Left lung (tissue), 10 donors: ENCODE data around the gene ATG12. TPM values are rescaled to one million over a fixed set of nuclear protein-coding genes. Genes with fewer than 3 reads are reported as not detected.

Experiments used
- ATAC-seq: fragments of 200-7000 bp; cut with Tn5 transposase; one replicate; pipeline ENCODE4 v1.9.1; 2020; ENCODE audit warnings: moderate library complexity
- DNase-seq, 4 donors: peaks; one replicate each; pipeline ENCODE4 v3.0.0-alpha.2; 2013 to 2020
- H3K27ac ChIP-seq, 2 donors: fragments of 200-600 bp; sonication (generic) in 1 of 2; one replicate each; pipeline versions ENCODE4 v1.5.0 to v1.8.0; 2020 to 2021
- H3K27me3 ChIP-seq, 2 donors: fragments of 200-600 bp; sonication (generic) in 1 of 2; one replicate each; pipeline versions ENCODE4 v1.5.0 to v1.8.0; 2020 to 2021
- H3K36me3 ChIP-seq, 2 donors: fragments of 200-600 bp; sonication (generic) in 1 of 2; one replicate each; pipeline versions ENCODE4 v1.5.0 to v1.8.0; 2020 to 2021
- H3K4me1 ChIP-seq, 2 donors: fragments of 200-600 bp; one replicate each; pipeline ENCODE4 v1.8.0; 2021
- H3K4me3 ChIP-seq, 2 donors: fragments of 200-600 bp; sonication (generic) in 1 of 2; one replicate each; pipeline versions ENCODE4 v1.5.0 to v1.8.0; 2020 to 2021; ENCODE audit warnings: mild to moderate bottlenecking in 1 of 2
- H3K9me3 ChIP-seq, 2 donors: fragments of 200-600 bp; sonication (generic) in 1 of 2; one replicate each; pipeline versions ENCODE4 v1.5.0 to v1.8.0; 2020 to 2021
- CTCF ChIP-seq, 2 donors: fragments of 200-600 bp; sonication (generic) in 1 of 2; IDR thresholded peaks; one replicate each; pipeline versions ENCODE4 v1.5.0 to v1.8.0; 2021; ENCODE audit warnings: antibody characterized with exemption in 2 of 2
- intact Hi-C, 2 donors: fragments of 100-400 bp; cut with DNase I; formaldehyde crosslinking; loops; one replicate each; pipeline versions ENCODE4 v1.11.2 to v1.14.2; 2022
- polyA plus RNA-seq, 6 donors: library from polyadenylated mRNA; unstranded; fragments of 120-200 nt; gene quantifications; one replicate each; pipeline ENCODE4 v1.2.1, GENCODE V29; 2013; ENCODE audit not compliant: insufficient read length in 6 of 6
- total RNA-seq, 2 donors: library from RNA; stranded (reverse); fragmentation: NEBNext Ultra II Directional; extraction: Animal tissue kit (Norgen Biotek cat#: 25700); gene quantifications; one replicate each; pipeline ENCODE4 v1.2.1, GENCODE V29; 2021
- donor health status: DM: no; HTN: yes; CAD: no.
- donor health status: DM: no; HTN: no; CAD: no.

The ATG12 gene
- total and polyA plus RNA-seq, 8 donors: 31.5 to 93.9 (median 75.3) TPM

DNA sequence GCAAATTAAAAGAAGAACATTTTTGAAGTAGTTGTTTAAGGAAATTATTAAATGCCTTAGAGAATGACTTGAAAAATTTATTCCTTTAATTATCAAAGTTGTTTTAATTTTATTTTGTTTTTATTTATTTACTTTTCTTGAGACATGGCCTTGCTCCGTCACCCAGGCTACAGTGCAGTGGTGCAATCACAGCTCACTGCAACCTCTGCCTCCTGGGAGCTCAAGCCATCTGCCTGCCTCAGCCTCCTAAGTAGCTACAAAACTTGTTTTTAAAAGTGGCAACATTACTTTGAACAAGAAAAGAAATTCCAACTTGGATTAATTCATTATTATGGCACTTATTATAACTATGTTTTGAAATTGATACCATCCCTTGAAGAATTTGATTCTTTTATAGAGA lies 53.9 kb downstream of the ATG12 start:
- no peak overlapping the region for H3K27ac ChIP-seq
- intact Hi-C loops: no loop called here
- no peak overlapping the region for H3K4me3 ChIP-seq
- H3K36me3 ChIP-seq: no peaks in the 10 kb centered on the region
- peaks cover 2 to 4% of the 10 kb centered on the region in 2 donors for H3K27me3 ChIP-seq
- DNase-seq: no peak
- no peaks in the 10 kb centered on the region for H3K4me1 ChIP-seq
- no peak for TF ChIP-seq CTCF (IDR thresholded peaks at IDR 0.05)
- H3K9me3 ChIP-seq: no peaks in the 10 kb centered on the region
- ATAC-seq: no peak

DNA sequence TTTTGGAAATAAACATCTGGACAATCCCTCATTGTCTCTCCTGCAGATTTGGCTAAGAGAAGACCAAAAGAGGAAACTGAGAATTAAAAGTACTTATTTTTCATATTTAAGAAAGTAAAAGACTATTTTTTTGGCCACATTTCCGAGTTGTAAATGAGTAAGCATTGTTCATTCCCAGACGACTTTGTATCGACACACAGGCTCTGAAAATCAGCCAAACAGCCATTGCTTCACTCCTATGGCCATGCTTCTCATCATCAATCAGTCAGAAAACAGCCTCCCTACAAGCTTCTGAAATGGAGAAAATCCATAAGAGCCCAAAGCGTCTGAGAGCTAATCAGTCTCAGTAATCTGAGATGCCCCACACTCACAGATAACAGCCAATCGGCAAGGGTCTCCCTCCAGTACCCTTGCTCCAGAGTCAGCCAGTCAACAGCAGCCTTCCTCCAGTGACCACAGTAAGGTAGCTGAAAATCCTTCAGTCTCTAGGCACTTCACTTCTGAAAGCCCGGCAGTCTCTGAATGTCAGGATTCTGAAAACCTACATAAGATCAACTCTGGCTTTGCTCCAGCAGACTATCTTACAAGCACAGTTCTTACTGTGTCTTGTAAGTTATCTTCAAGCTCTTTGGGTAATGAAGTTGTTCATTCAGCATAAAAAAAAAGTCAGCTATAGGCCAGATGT lies 55.8 kb downstream of the ATG12 start:
- H3K4me1 ChIP-seq: no peaks in the 10 kb centered on the region
- no peak overlapping the region for H3K27ac ChIP-seq
- H3K27me3 ChIP-seq: peaks cover 0 to 2% of the 10 kb centered on the region in 2 donors
- ATAC-seq (no peak), DNase-seq (no peak)
- intact Hi-C loops: no loop called here
- H3K4me3 ChIP-seq: no peak overlapping the region
- no peaks in the 10 kb centered on the region for H3K36me3 ChIP-seq
- TF ChIP-seq CTCF (IDR thresholded peaks at IDR 0.05): no peak
- H3K9me3 ChIP-seq: no peaks in the 10 kb centered on the region

DNA sequence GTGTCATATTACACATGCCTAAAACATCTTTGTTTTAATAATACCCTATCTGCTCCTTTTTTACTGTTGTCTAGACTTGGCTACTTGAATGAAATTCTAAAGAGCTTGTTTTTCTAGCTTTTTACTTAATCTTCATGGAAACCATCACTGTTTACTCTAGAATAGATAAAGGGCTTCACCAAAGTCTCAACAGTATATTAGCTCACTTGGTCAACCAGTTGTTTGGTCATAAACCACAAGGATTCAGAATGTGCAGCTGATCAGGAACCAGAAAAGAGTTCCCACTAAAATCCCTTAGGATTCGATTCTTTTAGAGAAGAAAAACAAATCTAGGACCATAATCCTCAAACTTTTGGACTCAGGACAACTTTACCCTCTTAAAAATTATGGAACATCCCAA lies 62.9 kb downstream of the ATG12 start:
- Histone ChIP-seq H3K27me3 (no peaks in the 10 kb centered on the region), H3K9me3 (no peaks in the 10 kb centered on the region), H3K4me1 (no peaks in the 10 kb centered on the region), H3K27ac (no peak overlapping the region), H3K4me3 (no peak overlapping the region), H3K36me3 (no peaks in the 10 kb centered on the region)
- no peak for ATAC-seq
- no peak for TF ChIP-seq CTCF (IDR thresholded peaks at IDR 0.05)
- no peak for DNase-seq
- intact Hi-C loops: no loop called here

Other genes with a start within 250 kb of the ATG12 start
- gene TICAM2, start 239.1 kb downstream of the ATG12 start, total RNA-seq: 1 to 10 TPM; 5.4 to 8.6 TPM
- 1 to 10 TPM; 3.2 to 8.2 (median 6.4) TPM for gene TICAM2, start 239.1 kb downstream of the ATG12 start, polyA plus RNA-seq
- 100 to 1,000 TPM; 101 to 115 TPM for gene TMED7, start 215.5 kb downstream of the ATG12 start, total RNA-seq
- 10 to 100 TPM; 73.9 to 85.8 (median 77.3) TPM for gene TMED7, start 215.5 kb downstream of the ATG12 start, polyA plus RNA-seq
- gene CDO1, start 24.9 kb downstream of the ATG12 start, total RNA-seq: 1 to 10 TPM; 4.9 to 5.8 TPM
- 10 to 100 TPM; 55.7 to 80.3 (median 61.0) TPM for gene CDO1, start 24.9 kb downstream of the ATG12 start, polyA plus RNA-seq
- gene AP3S1, start 370 bp upstream of the ATG12 start, total RNA-seq: 10 to 100 TPM; 77.1 to 89.2 TPM
- 100 to 1,000 TPM; 121 to 149 (median 139) TPM for gene AP3S1, start 370 bp upstream of the ATG12 start, polyA plus RNA-seq
- under 1 TPM; 0.06 to 0.45 TPM for gene LVRN, start 120.9 kb upstream of the ATG12 start, total RNA-seq
- 1 to 10 TPM in 5 of 6 donors, under 1 TPM in 1; 0.88 to 1.9 (median 1.5) TPM for gene LVRN, start 120.9 kb upstream of the ATG12 start, polyA plus RNA-seq
- not detected for gene ARL14EPL, start 190.9 kb upstream of the ATG12 start, total RNA-seq
- not detected for gene ARL14EPL, start 190.9 kb upstream of the ATG12 start, polyA plus RNA-seq
- gene COMMD10, start 243.5 kb upstream of the ATG12 start, total RNA-seq: 10 to 100 TPM; 30.8 to 33.6 TPM
- 10 to 100 TPM; 43.5 to 53.5 (median 44.2) TPM for gene COMMD10, start 243.5 kb upstream of the ATG12 start, polyA plus RNA-seq